ENCODE data around the gene LAMA1.

DNA sequence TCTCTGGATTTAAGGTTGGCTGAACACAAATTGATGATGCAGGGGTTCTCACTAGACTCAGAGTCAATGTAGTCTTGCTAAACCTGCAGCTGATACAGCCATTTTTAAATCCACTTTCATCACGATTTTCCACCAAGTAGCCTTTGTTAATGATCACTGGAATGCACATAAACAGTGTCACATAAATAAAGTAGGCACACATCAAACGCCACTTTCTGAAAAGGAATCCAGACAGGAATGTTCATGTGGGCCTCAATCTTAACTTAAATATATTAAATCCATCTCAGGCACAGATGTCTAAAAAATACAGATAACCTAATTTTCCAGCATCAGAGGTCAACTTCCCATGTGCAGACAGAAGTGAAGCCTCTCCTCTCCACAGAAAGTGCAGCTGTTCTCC is 58.3 kb downstream of the LAMA1 start:
- TF ChIP-seq, protein P1, sequence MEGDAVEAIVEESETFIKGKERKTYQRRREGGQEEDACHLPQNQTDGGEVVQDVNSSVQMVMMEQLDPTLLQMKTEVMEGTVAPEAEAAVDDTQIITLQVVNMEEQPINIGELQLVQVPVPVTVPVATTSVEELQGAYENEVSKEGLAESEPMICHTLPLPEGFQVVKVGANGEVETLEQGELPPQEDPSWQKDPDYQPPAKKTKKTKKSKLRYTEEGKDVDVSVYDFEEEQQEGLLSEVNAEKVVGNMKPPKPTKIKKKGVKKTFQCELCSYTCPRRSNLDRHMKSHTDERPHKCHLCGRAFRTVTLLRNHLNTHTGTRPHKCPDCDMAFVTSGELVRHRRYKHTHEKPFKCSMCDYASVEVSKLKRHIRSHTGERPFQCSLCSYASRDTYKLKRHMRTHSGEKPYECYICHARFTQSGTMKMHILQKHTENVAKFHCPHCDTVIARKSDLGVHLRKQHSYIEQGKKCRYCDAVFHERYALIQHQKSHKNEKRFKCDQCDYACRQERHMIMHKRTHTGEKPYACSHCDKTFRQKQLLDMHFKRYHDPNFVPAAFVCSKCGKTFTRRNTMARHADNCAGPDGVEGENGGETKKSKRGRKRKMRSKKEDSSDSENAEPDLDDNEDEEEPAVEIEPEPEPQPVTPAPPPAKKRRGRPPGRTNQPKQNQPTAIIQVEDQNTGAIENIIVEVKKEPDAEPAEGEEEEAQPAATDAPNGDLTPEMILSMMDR (IDR thresholded peaks at IDR 0.05), result no peak
- TF ChIP-seq POLR2A (IDR thresholded peaks at IDR 0.05), result no peak
- TF ChIP-seq POLR2AphosphoS5 (IDR thresholded peaks at IDR 0.05), result no peak
